B cell (primary cell): ENCODE results near the gene KIF16B.

Experiments used
- CTCF ChIP-seq: fragments of 200-600 bp; IDR thresholded peaks from one replicate; pipeline ENCODE4 v1.8.0; 2022; ENCODE audit warnings: antibody characterized with exemption, mild to moderate bottlenecking
- EZH2 ChIP-seq: IDR thresholded peaks from 2 replicates; pipeline ENCODE4 v1.6.1; 2012; ENCODE audit warnings: borderline replicate concordance, low read depth, mild to moderate bottlenecking, moderate library complexity, low read length; ENCODE audit not compliant: insufficient read depth, poor library complexity, severe bottlenecking

- TF ChIP-seq CTCF (peak; percentile 80), EZH2 (no peak)
Measured at GRCh38 chr20:16434062-16434664, 139.1 kb downstream of the KIF16B start.
